Mucosa of descending colon (tissue), 3 donors: ENCODE results near the gene PTPRN2. TPM values are rescaled to one million over a fixed set of nuclear protein-coding genes. Genes with fewer than 3 reads are reported as not detected.

Source experiments
- ATAC-seq: fragments of 200-7000 bp; cut with Tn5 transposase; one replicate; pipeline ENCODE4 v1.9.1; 2020; ENCODE audit warnings: mild to moderate bottlenecking, moderate library complexity
- DNase-seq, 3 donors: peaks; one replicate each; pipeline ENCODE4 v3.0.0-alpha.2; 2020
- H3K36me3 ChIP-seq: fragments of 200-600 bp; one replicate; pipeline ENCODE4 v1.8.0; 2021; ENCODE audit warnings: low read depth, mild to moderate bottlenecking
- H3K4me1 ChIP-seq: fragments of 200-600 bp; one replicate; pipeline ENCODE4 v1.8.0; 2021; ENCODE audit warnings: low read depth, mild to moderate bottlenecking
- H3K4me3 ChIP-seq: fragments of 200-600 bp; one replicate; pipeline ENCODE4 v1.8.0; 2021; ENCODE audit warnings: mild to moderate bottlenecking
- H3K9me3 ChIP-seq: fragments of 200-600 bp; one replicate; pipeline ENCODE4 v1.8.0; 2021; ENCODE audit warnings: mild to moderate bottlenecking
- CTCF ChIP-seq: fragments of 200-600 bp; IDR thresholded peaks from one replicate; pipeline ENCODE4 v1.8.0; 2022; ENCODE audit warnings: antibody characterized with exemption, mild to moderate bottlenecking
- intact Hi-C, 2 donors: fragments of 100-400 bp; cut with DNase I in 1 of 2; cut with micrococcal nuclease in 1 of 2; formaldehyde crosslinking; loops; one replicate each; pipeline versions ENCODE4 v1.11.0 to v1.11.1; 2022; cut with DNase I, micrococcal nuclease
- total RNA-seq, 3 donors: library from RNA; stranded (reverse); fragmentation: NEBNext Ultra II Directional in 2 of 3; extraction: Animal tissue kit (Norgen Biotek cat#: 25700) in 2 of 3; gene quantifications; one replicate each; pipeline versions ENCODE4 v1.2.1 to v1.2.4, GENCODE V29; 2021 to 2023
- donor health status: DM: no; HTN: no; CAD: no; lungs with moderate emphysema.
- donor health status: DM: no; HTN: no; CAD: no.
- donor health status: DM: no; HTN: yes; CAD: no.

PTPRN2 gene
- total RNA-seq, 3 donors from 2014 or later = 12.5 to 28.0 (median 26.2) TPM

- no peak for ATAC-seq
- intact Hi-C loops = no loop called here
- DNase-seq = no peak
- H3K9me3 ChIP-seq = no peaks in the 10 kb centered on the region
- no peaks in the 10 kb centered on the region for H3K4me1 ChIP-seq
- no peak overlapping the region for H3K4me3 ChIP-seq
- no peaks in the 10 kb centered on the region for H3K36me3 ChIP-seq
- TF ChIP-seq CTCF = no peak
Measured at GRCh38 chr7:157630301-157630853, 957.2 kb downstream of the PTPRN2 start.

GRCh38 chr7:157628456-157628855, 959.2 kb downstream of the PTPRN2 start:
- Histone ChIP-seq H3K36me3 (no peaks in the 10 kb centered on the region), H3K9me3 (no peaks in the 10 kb centered on the region), H3K4me3 (no peak overlapping the region), H3K4me1 (no peaks in the 10 kb centered on the region)
- no peak for TF ChIP-seq CTCF
- ATAC-seq (no peak), DNase-seq (no peak)
- intact Hi-C loops = no loop called here

GRCh38 chr7:157627646-157628045, 960.0 kb downstream of the PTPRN2 start:
- DNase-seq = no peak
- no peaks in the 10 kb centered on the region for H3K9me3 ChIP-seq
- no peak for TF ChIP-seq CTCF
- ATAC-seq = no peak
- no peaks in the 10 kb centered on the region for H3K36me3 ChIP-seq
- H3K4me1 ChIP-seq = no peaks in the 10 kb centered on the region
- intact Hi-C loops = no loop called here
- no peak overlapping the region for H3K4me3 ChIP-seq

- intact Hi-C loops = no loop called here
- Histone ChIP-seq H3K4me3 (no peak overlapping the region), H3K9me3 (no peaks in the 10 kb centered on the region), H3K36me3 (no peaks in the 10 kb centered on the region), H3K4me1 (no peaks in the 10 kb centered on the region)
- no peak for DNase-seq
- no peak for ATAC-seq
- no peak for TF ChIP-seq CTCF
Measured at GRCh38 chr7:157627033-157627432, 960.6 kb downstream of the PTPRN2 start.

- intact Hi-C loops = no loop called here
- Histone ChIP-seq H3K9me3 (no peaks in the 10 kb centered on the region), H3K4me3 (no peak overlapping the region), H3K4me1 (no peaks in the 10 kb centered on the region), H3K36me3 (no peaks in the 10 kb centered on the region)
- no peak for DNase-seq
- ATAC-seq = no peak
- TF ChIP-seq CTCF = no peak
Measured at GRCh38 chr7:157625973-157626742, 961.5 kb downstream of the PTPRN2 start.
